NCI-H774 (cell line): Measurements from ENCODE around the gene IMP4.

ENCODE experiments used
- DNase-seq: peaks from one replicate; lab custom pipeline; 2025; lab: John Stamatoyannopoulos, UW

Gene IMP4

GRCh38 chr2:130357864-130358263, 15.2 kb downstream of the IMP4 start:
- DNase-seq = no peak

- DNase-seq = no peak
Observed at GRCh38 chr2:130358420-130359350, 16.0 kb downstream of the IMP4 start.

- DNase-seq = no peak
Observed at GRCh38 chr2:130359466-130359865, 16.8 kb downstream of the IMP4 start.

GRCh38 chr2:130363479-130363878, 20.8 kb downstream of the IMP4 start:
- no peak for DNase-seq

GRCh38 chr2:130365075-130365474, 22.4 kb downstream of the IMP4 start:
- DNase-seq = no peak

GRCh38 chr2:130365963-130366362, 23.3 kb downstream of the IMP4 start:
- peak; percentile 6 for DNase-seq

- peak; percentile 9 for DNase-seq
Observed at GRCh38 chr2:130366720-130367119, 24.0 kb downstream of the IMP4 start.

GRCh38 chr2:130368786-130369185, 26.1 kb downstream of the IMP4 start:
- no peak for DNase-seq

- DNase-seq = no peak
Observed at GRCh38 chr2:130369311-130369964, 26.7 kb downstream of the IMP4 start.

GRCh38 chr2:130369965-130370341, 27.3 kb downstream of the IMP4 start:
- DNase-seq = no peak

- no peak for DNase-seq
Observed at GRCh38 chr2:130370490-130370889, 27.8 kb downstream of the IMP4 start.

- peak; percentile 36 for DNase-seq
Observed at GRCh38 chr2:130371723-130372054, 29.0 kb downstream of the IMP4 start.

GRCh38 chr2:130372055-130372832, 29.5 kb downstream of the IMP4 start:
- peak; percentile 78 for DNase-seq

GRCh38 chr2:130372833-130373807, 30.4 kb downstream of the IMP4 start:
- DNase-seq = no peak

- no peak for DNase-seq
Observed at GRCh38 chr2:130373808-130374365, 31.2 kb downstream of the IMP4 start.

GRCh38 chr2:130374587-130375290, 32.0 kb downstream of the IMP4 start:
- DNase-seq = no peak

GRCh38 chr2:130375291-130376266, 32.9 kb downstream of the IMP4 start:
- DNase-seq = no peak

- DNase-seq = no peak
Observed at GRCh38 chr2:130376433-130377293, 34.0 kb downstream of the IMP4 start.
